ENCODE measurements around the gene SIRT3.

DNA sequence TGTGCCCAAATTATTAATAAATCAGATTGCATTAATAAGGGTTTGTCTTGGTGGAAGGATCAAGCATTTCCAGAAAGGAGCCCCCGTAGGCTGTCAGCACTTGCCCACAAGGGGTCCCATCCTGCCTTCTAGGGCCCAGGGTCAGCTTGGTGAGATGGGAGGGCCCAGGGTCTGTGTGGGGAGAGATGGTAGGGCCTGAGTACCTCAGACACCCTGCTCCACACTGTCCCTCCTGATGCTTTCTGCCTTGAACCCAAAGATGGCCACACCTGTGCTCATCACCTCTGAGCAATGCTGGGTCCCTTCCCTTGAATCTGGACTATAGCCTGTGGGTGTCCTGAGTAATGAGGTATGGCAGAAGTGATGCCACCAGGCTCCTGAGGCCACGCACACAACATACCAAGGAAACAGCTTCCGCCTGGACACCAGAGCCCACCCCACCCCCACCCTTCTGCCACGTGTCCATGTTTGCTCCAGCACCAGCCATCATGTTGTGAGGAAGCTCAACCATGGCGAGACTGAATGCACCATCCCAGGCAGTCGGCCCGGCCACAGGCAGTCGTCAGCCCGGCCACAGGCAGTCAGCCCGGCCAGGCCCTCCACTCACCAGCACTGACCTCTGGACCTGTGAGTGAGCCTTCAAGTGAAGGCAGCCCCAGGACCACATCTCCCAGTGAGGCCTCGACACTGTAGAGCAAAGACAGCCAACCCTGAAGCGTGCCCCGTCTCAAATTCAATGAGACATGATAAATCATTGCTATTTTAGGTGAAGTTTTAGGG, 35.7 kb downstream of the SIRT3 start:
- TF ChIP-seq, protein P1, sequence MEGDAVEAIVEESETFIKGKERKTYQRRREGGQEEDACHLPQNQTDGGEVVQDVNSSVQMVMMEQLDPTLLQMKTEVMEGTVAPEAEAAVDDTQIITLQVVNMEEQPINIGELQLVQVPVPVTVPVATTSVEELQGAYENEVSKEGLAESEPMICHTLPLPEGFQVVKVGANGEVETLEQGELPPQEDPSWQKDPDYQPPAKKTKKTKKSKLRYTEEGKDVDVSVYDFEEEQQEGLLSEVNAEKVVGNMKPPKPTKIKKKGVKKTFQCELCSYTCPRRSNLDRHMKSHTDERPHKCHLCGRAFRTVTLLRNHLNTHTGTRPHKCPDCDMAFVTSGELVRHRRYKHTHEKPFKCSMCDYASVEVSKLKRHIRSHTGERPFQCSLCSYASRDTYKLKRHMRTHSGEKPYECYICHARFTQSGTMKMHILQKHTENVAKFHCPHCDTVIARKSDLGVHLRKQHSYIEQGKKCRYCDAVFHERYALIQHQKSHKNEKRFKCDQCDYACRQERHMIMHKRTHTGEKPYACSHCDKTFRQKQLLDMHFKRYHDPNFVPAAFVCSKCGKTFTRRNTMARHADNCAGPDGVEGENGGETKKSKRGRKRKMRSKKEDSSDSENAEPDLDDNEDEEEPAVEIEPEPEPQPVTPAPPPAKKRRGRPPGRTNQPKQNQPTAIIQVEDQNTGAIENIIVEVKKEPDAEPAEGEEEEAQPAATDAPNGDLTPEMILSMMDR (IDR thresholded peaks at IDR 0.05; ENCODE audit: insufficient read depth, low read length, poor library complexity, severe bottlenecking): no peak
- TF ChIP-seq EZH2phosphoT487 (conservative IDR thresholded peaks at IDR 0.05; ENCODE audit: low read length): no peak

Measured in SU-DHL-6 (cell line).